Left ventricle myocardium inferior (tissue), 1 donor: ENCODE measurements around the gene EGLN1. TPM values are rescaled to one million over a fixed set of nuclear protein-coding genes. Genes with fewer than 3 reads are reported as not detected.

Experiments used
- DNase-seq: peaks from one replicate; pipeline ENCODE4 v3.0.0-alpha.2; 2020
- H3K27ac ChIP-seq: fragments of 200-600 bp; replicated peaks from 2 replicates; pipeline ENCODE4 v1.8.0; 2021
- H3K27me3 ChIP-seq: fragments of 200-600 bp; 2 replicates; pipeline ENCODE4 v1.8.0; 2021; ENCODE audit warnings: low read depth
- H3K36me3 ChIP-seq: fragments of 200-600 bp; 2 replicates; pipeline ENCODE4 v1.8.0; 2021
- H3K4me1 ChIP-seq: fragments of 200-600 bp; 2 replicates; pipeline ENCODE4 v1.8.0; 2021
- H3K4me3 ChIP-seq: fragments of 200-600 bp; 2 replicates; pipeline ENCODE4 v1.8.0; 2021; ENCODE audit warnings: mild to moderate bottlenecking, moderate library complexity
- H3K9me3 ChIP-seq: fragments of 200-600 bp; replicated peaks from 2 replicates; pipeline ENCODE4 v1.8.0; 2021
- intact Hi-C: fragments of 100-400 bp; cut with micrococcal nuclease; formaldehyde crosslinking; loops from one replicate; pipeline ENCODE4 v1.11.0; 2022
- total RNA-seq: library from RNA; stranded (reverse); fragmentation: NEBNext Ultra II Directional; extraction: Animal tissue kit (Norgen Biotek cat#: 25700); gene quantifications from one replicate; pipeline ENCODE4 v1.2.1, GENCODE V29; 2021
- TF ChIP-seq, protein P1 (sequence below): fragments of 200-600 bp; IDR thresholded peaks from 2 replicates; pipeline ENCODE4 v1.8.0; 2021; ENCODE audit warnings: antibody characterized with exemption, mild to moderate bottlenecking, borderline replicate concordance
- donor health status: DM: no; HTN: yes; CAD: no; lungs with severe emphysema.

EGLN1 gene
- total RNA-seq, 1 donor from 2014 or later, result 83.2 TPM

DNA sequence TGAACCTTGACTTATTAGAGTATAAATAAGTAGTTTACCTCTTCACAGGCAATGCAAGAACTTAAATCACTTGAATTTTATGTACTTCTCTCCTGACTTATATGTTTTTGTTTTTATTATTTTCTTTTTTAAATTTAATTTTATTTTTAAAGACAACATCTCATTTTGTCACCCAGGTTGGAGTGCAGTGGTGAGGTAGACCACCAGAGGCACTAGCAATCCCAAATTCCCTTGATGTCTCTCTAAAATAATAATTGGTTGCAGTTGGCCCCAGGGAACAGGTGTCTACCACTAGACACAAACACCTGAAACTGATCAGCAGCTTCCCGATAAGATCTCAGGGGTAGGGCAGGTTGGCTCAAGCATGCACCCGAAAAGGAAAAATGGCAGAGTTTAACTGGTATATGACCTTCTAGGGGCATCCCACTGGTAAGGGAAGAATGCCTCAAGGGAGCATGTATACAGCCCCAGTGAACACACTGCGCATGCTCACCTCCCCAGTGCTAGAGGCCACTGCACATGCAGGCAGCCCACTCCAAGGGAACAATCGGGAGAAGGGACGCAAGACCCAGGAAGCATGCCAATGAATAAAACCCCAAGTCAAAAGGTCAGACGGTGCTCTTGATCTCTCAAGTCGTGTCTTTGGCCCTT lies 99.1 kb downstream of the EGLN1 start:
- intact Hi-C loops, result no loop called here
- no peaks in the 10 kb centered on the region for H3K27me3 ChIP-seq
- TF ChIP-seq, protein P1, sequence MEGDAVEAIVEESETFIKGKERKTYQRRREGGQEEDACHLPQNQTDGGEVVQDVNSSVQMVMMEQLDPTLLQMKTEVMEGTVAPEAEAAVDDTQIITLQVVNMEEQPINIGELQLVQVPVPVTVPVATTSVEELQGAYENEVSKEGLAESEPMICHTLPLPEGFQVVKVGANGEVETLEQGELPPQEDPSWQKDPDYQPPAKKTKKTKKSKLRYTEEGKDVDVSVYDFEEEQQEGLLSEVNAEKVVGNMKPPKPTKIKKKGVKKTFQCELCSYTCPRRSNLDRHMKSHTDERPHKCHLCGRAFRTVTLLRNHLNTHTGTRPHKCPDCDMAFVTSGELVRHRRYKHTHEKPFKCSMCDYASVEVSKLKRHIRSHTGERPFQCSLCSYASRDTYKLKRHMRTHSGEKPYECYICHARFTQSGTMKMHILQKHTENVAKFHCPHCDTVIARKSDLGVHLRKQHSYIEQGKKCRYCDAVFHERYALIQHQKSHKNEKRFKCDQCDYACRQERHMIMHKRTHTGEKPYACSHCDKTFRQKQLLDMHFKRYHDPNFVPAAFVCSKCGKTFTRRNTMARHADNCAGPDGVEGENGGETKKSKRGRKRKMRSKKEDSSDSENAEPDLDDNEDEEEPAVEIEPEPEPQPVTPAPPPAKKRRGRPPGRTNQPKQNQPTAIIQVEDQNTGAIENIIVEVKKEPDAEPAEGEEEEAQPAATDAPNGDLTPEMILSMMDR, result no peak
- H3K27ac ChIP-seq, result no peak overlapping the region
- no peaks in the 10 kb centered on the region for H3K36me3 ChIP-seq
- no peak for DNase-seq
- no peaks in the 10 kb centered on the region for H3K4me1 ChIP-seq
- H3K9me3 ChIP-seq, result no peaks in the 10 kb centered on the region
- H3K4me3 ChIP-seq, result no peak overlapping the region

DNA sequence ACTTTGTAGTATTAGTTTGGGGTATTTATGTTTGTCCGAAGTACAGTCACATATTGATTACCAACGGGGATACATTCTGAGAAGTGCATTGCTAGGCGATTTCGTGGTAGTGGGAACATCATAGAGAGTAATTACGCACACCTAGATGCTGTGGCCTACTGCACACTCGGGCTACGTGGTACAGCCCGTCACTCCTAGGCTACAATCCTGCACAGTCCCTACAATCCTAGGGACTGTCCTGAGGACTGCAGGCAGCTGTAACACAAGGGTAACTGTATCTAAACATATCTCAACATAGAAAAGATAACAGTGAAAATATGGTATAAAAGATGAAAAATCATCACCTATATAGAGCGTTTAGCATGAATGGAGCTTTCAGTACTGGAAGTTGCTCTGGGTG lies 103.0 kb downstream of the EGLN1 start:
- H3K27me3 ChIP-seq, result peaks cover 5% of the 10 kb centered on the region
- intact Hi-C loops, result no loop called here
- H3K9me3 ChIP-seq, result no peaks in the 10 kb centered on the region
- H3K4me1 ChIP-seq, result no peaks in the 10 kb centered on the region
- no peak overlapping the region for H3K27ac ChIP-seq
- TF ChIP-seq, protein P1, result no peak
- H3K4me3 ChIP-seq, result no peak overlapping the region
- no peak for DNase-seq
- H3K36me3 ChIP-seq, result no peaks in the 10 kb centered on the region

DNA sequence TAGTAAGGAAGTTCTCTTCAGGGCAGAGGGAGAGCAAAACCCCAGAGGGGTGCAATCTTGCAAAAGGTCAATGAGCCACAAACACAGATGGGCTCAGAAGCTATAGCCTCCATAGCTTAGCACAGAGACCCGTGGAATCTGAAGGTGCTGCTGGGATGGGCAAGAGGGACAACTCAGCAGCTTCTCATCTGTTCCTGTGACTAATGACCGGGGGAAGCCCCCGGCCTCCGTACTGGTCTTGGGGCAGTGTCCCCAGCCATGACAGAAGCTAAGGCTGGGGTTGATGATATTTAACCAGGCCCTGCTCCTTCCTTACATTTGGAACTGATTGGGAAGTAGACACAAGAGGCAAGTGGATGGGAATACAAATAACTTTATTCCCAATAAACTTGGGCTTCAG lies 103.5 kb downstream of the EGLN1 start:
- H3K27ac ChIP-seq, result no peak overlapping the region
- no peak for DNase-seq
- TF ChIP-seq, protein P1, result no peak
- no peak overlapping the region for H3K4me3 ChIP-seq
- intact Hi-C loops, result no loop called here
- H3K27me3 ChIP-seq, result peaks cover 5% of the 10 kb centered on the region
- H3K36me3 ChIP-seq, result no peaks in the 10 kb centered on the region
- H3K9me3 ChIP-seq, result no peaks in the 10 kb centered on the region
- H3K4me1 ChIP-seq, result no peaks in the 10 kb centered on the region

DNA sequence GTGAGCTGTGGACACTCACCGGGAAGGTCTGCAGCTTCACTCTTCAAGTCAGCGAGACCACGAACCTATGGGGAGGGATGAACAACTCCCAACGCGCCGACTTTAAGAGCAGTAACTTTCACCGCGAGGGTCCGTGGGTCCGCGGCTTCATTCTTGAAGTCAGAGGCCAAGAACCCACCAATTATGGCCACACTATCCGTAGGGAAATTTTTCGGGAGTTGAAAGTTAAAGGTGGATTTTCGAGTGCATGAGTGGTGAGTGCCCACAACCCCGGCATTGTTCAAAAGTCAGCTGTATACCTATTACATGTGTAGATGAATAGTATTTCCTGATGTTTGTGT lies 104.1 kb downstream of the EGLN1 start:
- H3K27ac ChIP-seq, result no peak overlapping the region
- DNase-seq, result no peak
- no peaks in the 10 kb centered on the region for H3K36me3 ChIP-seq
- no peaks in the 10 kb centered on the region for H3K4me1 ChIP-seq
- H3K9me3 ChIP-seq, result no peaks in the 10 kb centered on the region
- H3K4me3 ChIP-seq, result no peak overlapping the region
- H3K27me3 ChIP-seq, result peaks cover 5% of the 10 kb centered on the region
- TF ChIP-seq, protein P1, result no peak
- intact Hi-C loops, result no loop called here

DNA sequence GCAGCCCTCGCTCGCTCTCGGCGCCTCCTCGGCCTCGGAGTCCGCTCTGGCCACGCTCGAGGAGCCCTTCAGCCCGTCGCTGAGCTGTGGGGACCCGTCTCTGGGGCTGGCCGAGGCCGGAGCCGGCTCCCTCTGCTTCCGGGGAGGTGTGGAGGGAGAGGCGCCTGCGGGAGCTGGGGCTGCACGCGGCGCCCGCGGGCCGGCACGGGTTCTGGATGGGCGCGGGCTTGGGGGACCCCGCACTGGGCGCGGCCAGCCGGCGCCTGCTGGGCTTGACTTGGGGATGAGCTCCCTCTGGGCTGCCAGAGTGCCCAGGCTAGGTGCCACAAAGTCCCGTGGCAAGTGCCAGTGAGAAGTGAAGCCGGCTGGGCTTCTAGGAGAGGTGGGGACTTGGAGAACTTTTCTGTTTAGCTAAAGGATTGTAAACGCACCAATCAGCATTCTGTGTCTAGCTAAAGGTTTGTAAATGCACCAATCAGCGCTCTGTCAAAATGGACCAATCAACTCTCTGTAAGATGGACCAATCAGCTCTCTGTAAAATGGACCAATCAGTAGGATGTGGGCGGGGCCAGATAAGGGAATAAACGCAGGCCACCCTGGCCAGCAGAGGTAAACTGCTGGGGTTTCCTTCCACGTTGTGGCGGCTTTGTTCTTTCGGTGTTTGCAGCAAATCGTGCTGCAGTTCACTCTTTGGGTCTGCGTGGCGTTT lies 104.6 kb downstream of the EGLN1 start:
- Histone ChIP-seq H3K27me3 (peaks cover 5% of the 10 kb centered on the region), H3K27ac (no peak overlapping the region), H3K4me1 (no peaks in the 10 kb centered on the region), H3K9me3 (no peaks in the 10 kb centered on the region), H3K36me3 (no peaks in the 10 kb centered on the region), H3K4me3 (no peak overlapping the region)
- no peak for DNase-seq
- TF ChIP-seq, protein P1, result no peak
- intact Hi-C loops, result no loop called here
